SU-DHL-6 (cell line): Measurements from ENCODE around the gene OAT.

Experiments
- CTCF ChIP-seq: fragments of 200-600 bp; sonication (generic); IDR thresholded peaks from one replicate; pipeline ENCODE4 v1.5.1; 2017; ENCODE audit warnings: antibody characterized with exemption, mild to moderate bottlenecking, low read length, moderate library complexity; ENCODE audit not compliant: insufficient read depth, poor library complexity, severe bottlenecking
- EZH2phosphoT487 ChIP-seq: fragments of 200-600 bp; sonication (generic), shearing (Covaris generic); conservative IDR thresholded peaks from 2 replicates; pipeline ENCODE4 v1.6.1; 2018; ENCODE audit warnings: mild to moderate bottlenecking, antibody characterized with exemption, low read length, moderate library complexity, mixed read lengths

- TF ChIP-seq CTCF (no peak), EZH2phosphoT487 (no peak)
Observed at GRCh38 chr10:124366343-124366742, 52.4 kb downstream of the OAT start.
